ENCODE data around the gene PRR22.
A peak's percentile ranks its signal among the peaks of the same experiment; 100 is the strongest.

Gene PRR22

DNA sequence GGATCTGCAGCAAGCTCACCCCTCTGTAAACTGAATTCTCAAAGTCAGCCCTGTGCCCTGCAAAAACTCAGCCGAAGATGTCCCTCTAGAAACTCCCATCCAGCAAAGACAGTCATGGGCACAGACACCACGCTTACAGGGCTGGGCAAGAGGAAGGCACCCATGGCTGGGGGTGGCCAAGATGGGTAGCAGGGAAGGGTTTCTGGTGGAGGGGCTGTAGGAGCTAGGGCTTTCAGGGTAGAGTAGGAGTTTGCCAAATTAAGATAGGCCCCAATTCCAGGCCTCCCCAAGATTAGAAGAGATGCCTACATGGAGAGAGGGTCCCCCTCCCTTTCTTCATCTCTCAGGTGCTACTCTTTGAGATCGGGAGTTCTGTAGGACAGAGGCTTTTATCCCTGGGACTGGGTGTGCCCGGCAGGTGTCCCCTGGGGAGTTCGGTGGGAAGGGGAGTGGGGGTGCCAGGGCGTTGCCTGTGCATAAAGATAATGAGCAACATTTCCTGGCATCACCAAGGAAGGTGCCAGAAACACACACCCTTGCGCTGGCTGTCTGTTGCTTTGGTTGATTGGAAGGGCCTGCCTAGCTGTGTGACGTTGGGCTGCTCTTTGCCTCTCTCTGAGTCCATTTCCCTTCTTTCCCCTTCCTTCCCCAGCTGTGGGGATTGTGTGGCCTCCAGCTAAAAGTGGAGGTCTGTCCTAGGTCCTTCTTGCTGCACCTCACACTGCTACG lies 29.7 kb upstream of the PRR22 start:
- DNase-seq (ENCODE audit: low read depth): no peak

DNA sequence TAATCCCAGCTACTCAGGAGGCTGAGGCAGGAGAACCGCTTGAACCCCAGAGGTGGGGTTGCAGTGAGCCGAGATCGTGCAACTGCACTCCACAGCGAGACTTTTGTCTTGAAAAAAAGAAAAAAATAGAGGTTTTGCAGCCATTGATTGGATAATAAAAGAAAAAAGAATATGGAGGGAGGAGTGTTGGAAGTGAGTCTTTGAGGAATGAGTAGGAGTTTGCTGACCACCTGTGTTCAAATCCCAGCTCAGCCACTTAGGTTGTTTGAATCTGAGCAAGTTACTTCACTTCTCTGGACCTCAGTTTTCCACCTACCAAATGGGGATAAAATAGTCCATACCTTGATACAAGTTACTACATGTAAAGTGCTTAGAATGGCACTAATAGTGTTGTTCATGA lies 26.6 kb upstream of the PRR22 start:
- no peak for DNase-seq (ENCODE audit: low read depth)

DNA sequence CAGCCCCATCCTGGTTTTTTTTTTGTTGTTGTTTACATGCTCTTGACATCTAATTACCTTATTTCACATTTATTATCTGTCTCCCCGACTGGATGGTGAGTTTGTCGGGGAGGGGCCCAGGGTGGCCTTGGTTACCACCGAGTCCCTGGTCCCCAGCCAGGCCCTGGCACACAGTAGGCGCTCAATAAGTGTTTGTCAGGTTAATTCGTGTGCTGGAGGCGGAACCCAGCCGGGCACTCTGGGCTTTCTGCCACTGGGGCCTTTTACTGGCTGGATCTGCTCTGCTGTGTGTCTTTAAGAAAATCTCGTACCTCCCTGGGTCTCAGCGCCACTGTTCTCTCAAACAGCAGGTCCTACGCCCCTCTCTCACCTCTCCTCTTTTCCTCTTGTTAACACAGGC lies 24.9 kb upstream of the PRR22 start:
- DNase-seq (ENCODE audit: low read depth): no peak

DNA sequence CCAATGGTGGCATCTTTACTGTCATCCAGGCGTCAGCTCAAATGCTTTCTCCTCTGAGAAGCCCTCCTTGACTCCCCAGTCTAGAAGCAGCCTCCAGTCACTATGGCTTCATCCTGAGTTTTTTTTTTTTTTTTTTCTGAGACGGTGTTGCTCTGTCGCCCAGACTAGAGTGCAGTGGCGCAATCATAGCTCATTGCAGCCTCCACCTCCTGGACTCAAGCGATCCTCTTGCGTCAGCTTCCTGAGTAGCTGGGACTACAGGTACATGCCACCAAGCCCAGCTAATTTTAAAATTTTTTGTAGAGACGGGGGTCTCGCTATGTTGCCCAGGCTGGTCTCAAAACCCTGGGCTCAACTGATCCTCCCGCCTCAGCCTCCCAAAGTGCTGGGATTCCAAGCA lies 24.5 kb upstream of the PRR22 start:
- no peak for DNase-seq (ENCODE audit: low read depth)

DNA sequence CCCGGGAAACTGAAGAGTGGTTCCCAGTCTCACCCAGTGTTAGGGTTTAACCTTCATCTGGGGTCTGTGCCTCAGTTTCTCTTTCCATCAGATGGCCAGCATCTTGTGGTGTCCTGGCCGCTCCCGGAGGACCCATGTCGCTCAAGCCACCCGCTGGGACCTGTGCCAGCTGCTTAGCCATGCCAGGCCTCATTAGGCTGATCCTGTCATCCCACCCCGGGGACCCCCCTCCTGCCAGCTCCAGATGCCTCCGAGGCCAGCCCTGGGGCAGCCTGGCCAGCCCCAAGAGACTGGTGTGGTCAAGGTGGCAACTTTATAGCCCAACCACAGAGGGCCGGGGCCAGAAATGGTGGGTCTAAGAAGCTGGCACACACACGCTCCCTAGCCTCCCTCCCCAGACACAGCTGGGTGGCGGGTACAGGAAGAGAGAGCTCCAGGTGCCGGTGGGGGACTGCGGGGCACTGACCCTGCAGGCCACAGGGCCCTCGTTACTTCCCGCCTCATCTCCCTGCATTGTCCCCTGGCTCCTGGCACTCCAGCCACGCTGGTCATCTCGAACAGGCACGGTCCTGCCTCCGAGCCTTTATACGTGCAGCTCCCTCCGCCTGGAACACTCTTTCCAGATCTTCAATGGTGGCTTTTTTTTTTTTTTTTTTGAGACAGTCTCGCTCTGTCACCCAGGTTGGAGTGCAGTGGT lies 23.7 kb upstream of the PRR22 start:
- DNase-seq (ENCODE audit: low read depth): no peak

DNA sequence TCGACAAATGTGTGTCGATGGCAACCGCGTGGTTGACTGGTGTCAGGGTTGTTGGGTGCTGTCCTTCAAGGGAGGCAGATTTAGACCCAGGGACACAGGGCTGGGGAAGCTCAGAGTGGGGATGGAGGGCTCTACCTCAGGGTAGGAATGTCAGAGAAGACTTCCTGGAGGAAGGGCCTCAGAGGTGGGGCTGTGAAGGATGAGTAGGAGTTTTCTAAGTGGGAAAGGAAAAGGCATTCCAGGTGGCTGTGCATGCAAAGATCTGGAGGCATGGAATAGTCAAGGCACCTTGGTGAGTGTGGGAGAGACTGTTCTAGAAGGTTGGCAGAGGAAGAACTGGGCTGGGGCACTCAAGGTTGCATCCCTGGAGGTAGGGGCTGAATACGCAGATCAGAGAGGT lies 22.4 kb upstream of the PRR22 start:
- no peak for DNase-seq (ENCODE audit: low read depth)

DNA sequence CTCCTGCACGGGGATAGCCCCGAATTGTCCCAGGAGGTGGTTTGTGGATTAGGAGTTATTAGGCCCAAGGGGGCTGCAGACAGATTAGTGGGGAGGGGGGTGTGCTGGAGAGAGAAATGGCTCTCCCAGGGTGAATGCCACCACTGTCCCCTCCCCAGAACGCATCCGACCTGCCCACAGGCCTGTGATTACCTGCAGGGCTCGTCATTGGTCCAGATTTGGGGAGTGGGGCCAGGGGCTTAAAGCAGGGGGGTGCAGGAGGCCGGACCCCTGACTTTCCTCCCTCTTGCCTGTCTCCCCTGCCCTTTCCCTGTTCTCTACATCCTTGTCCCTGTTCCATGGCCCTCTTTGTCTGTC lies 21.6 kb upstream of the PRR22 start:
- DNase-seq (ENCODE audit: low read depth): no peak

DNA sequence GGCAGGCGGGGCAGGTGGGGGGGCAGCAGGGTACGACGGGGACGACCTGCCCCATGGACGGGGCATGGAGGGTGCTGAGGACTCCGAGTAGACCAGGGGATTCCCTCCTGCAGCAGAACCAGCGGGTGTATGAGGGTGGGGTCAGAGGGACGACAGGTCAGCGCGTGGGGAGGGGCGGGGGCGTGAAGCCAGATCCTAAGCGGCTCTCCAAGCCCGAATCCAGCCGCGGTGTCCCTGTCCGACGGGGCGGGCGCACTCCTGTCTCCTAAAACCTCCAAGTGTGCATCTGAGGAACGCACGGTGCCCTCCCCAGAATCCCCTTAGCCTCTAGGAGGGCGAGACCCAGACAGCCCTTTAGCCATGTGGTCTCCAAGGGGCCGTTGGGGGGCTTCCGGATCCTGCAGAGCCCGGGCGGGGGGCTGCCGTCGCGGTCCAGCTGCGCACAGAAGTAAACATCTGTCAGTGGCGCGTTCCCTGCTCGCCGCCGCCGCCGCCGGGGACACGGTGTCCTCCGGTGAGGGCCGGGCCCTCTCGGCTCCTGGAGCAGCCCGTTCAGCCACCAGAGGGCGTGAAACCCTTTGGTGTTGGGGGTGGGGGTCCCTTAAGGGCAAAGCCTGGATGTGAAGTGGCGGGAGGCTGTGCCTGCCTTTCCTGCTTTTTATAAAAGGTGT lies 21.1 kb upstream of the PRR22 start:
- DNase-seq (ENCODE audit: low read depth): no peak

DNA sequence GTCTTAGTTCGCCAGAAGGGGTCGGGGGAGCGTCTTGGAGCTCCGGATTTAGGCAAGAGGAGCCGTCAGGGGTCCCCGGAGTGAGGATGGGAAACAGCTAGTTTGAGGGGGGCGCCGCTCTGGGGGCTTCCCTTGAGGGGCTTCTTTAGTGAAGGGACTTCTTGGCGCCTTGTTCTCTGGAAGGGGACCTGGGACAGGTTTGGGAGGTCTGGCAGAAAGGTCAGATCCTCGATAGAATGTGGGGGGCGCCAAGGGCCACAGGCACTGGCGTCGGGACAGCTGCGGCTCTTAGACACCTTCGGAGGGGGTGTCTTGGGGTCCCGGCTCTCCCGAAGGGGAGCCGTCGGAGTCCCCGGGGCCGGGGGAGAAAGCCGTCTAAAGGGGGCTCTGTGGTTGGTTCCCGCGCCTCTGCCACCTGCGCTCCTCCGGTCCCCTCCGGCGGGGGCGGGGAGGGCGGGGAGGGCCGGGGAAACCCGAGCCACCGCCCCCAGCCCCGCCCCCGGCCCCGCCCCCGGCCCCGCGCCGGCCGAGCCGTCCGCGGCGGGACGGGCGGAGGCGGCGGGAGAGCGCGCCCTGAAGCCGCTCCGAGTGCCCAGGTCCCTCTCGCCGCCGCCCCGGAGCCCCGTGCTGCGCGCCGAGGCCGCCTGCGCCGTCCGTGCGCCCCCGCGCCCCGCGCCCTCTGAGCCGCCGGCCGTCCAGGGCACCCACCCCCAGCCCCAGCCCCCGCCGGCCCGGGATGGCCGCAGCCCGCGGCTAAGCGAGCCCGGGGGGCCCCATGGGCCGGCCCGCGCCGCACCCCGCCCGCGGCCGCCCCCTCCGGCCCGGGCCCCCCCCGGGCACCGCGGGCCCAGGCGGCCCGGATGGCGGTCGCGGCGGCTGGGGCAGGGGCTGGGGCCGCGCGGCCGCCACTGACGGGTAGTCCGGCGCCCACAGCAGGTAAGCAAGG lies 20.2 kb upstream of the PRR22 start, which contains the start of gene NRTN:
Gene NRTN, plus strand, starts transcription at position 552 of the 946 bp plus-strand sequence. CDS start 19,099 bp downstream, outside the sequence.
- DNase-seq (ENCODE audit: low read depth): no peak

DNA sequence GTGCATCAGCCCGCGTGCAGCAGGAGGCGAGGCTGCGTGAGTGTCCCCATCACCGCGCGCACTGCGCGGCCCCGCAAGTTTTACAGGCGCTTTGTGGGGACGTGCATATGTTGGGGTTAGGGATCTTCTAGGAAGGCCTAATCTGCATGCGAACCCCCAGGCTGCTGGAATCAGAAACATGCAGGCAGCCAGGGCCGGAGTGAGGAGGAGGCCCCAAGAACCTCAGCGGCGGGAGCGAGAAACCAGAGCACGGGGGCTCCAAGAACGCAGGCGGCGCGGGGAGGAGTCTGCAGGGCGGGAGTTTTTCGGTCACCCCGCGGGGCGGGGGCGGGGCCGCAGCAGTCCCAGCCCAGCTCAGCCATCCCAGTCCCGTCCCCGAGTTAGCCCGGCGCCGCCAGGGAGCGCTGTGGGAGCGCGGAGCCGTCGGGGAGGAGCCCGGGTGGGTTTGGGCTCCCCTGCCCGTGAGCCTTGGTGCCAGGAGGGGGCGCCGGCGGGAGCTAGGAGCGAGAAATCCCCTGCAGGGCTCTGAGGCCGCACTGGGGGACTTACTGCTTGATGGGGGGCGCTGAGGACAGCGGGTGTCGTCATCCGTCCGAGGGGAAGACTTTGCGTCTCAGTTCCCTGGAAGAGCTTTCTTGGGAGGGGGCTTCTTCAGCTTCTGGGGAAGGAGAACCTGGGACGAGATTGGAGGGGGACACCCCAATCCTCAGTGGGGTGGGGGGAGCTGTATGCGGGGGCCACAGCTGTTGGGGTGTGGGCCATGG lies 19.4 kb upstream of the PRR22 start:
- peak; percentile 75 for DNase-seq (ENCODE audit: low read depth)

DNA sequence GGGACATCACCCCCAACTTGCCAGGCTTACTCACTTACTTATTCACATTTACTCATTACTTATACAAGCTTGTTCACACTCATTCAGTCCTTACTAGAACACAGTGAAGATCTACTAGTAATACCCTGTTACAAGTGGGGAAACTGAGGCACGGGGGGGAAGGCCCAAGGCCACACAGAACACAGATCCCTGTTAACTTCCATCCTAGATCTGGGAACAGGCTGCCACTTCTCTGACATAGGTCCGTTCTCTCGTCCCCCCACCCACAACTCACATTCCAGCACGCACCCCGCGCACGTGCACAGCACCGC lies 18.9 kb upstream of the PRR22 start:
- DNase-seq (ENCODE audit: low read depth): no peak

DNA sequence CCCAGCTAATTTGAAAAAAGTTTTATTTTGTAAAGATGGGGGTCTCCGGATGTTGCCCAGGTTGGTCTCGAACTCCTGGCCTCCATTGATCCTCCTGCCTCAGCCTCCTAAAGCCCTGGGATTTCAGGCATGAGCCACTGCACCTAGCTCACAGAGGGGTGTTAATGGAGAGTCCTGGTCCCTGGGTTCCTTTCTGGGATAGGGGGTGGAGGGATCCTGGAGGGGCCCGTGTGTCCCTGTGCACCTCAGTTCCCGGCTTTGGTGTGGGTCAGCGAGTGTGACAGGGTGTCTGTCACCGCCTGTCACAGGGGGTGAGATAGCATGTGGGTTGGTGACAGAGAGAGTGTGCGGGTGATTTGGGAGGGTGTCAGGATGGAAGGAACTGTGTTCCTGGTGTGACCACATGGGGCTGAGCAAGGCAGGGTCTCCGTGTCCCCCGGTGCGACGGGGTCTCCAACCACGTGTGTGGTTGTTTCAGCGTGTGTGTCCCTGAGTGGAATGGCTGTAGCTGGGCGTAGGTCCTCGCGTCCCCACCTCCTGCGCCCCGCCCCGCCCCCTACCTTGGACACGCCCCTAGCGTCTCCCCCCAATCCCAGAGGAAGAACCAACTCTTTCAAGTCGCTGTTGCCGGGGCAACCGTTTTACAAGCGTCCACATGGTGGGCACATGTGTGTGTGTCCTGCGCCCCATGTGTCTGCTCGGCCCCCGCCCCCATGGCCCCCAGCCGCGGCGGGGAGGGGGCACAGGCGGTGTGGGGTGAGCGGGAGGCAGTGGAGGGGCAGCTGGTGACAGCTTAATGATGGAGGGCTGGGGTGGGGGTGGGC lies 17.5 kb upstream of the PRR22 start:
- peak; percentile 21 for DNase-seq (ENCODE audit: low read depth)

DNA sequence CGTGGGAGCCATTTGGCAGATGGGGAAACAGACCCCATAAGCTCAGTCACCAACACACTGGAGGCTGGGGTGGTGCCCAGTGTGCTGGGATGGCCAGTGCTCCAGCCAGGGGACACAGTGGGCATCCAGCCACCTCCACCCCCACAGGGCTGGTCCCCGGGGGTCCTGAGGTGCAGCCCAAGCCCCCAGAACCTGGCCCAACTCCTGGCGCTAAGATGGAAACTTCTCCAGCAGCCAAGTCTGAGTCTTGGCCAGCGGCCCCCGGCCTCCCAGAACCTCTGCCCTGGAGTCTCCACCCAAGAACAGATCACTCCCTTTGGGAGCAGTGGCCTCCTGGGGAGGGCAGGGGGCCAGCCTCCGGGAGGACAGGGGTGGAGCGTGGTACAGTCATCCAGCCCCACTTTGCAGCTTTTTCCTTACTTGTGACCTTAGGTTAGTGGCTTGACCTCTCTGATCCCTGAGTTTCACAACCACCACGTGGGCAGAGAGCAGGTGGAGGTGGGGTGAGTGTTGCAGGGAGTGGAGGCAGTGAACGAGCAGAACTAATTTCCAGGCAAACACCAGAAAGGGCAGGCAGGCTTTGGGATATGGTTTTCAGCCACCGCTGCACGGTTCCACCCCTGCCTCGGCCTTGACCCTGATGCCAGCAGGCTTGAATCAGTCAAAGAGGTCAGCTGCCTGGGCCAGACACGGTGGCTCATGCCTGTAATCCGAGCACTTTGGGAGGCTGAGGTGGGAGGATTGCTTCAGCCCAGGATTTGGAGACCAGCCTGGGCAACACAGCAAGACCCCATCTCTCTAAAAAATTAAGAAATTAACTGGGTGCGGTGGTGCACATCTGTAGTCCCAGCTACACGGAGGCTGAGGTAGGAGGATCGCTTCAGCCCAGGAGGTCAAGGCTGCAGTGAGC lies 16.1 kb upstream of the PRR22 start:
- no peak for DNase-seq (ENCODE audit: low read depth)

DNA sequence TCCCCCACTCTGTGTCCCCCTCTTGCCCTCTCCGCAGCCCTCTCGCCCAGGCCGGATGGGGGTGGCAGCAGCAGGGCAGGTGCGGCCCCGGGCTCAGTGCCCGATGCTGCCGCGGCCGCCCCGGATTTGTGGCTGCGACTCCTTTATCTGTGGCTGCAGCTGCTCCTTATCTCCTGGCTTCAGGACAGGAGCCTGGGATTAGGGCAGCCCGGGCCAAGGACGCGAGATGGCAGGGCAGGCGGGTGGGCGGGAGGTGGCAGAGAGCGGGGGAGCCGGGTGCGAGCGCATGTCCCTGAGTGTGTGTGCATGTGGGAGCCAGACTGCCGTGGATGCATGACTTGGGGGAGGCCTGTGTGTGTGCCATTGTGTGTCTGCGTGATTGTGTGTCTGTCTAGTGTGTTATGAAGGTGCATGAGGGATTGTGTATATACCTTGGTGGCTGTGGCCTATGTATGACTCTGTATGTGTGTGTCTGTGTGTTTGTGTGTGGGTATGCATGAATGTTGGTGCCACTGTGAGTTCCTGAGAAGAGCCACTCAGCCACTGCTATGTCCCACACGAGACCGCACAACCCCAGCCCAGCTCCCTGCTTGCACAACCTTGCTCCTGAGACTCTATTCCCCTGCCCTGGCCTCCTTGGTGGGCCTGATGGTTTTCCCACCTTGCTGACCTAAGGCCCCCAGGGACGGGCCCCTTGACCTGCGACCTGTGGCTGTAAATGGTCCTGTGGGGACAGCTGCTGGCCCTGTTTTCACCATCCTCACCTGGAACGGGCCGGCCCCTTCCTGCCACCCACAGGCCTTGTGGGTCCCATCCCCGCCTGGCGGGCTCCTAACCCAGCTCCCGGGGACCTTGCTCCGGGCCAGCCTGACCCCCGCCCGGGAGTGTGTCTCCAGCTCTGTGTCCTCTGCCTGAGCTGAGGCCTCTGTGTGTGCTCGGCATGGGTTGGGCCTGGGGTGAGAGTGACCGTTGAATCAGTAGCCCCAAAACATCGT lies 15.0 kb upstream of the PRR22 start:
- DNase-seq (ENCODE audit: low read depth): no peak

DNA sequence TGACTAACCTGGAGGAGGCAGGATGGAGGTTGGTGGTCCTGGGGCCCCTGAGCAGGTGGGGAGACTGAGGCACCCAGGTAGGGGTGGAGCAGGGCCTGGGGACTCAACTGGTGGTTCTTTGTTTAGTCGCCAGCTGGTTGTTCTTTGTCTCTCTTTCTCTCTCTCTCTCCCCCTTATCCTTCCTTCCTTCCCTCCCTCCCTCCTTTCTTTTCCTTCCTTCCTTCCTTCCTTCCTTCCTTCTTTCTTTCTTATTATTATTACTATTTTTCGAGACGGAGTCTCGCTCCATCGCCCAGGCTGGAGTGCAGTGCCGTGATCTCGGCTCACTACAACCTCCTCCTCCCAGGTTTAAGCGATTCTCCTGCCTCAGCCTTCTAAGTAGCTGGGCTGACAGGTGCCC lies 13.7 kb upstream of the PRR22 start:
- DNase-seq (ENCODE audit: low read depth): no peak

DNA sequence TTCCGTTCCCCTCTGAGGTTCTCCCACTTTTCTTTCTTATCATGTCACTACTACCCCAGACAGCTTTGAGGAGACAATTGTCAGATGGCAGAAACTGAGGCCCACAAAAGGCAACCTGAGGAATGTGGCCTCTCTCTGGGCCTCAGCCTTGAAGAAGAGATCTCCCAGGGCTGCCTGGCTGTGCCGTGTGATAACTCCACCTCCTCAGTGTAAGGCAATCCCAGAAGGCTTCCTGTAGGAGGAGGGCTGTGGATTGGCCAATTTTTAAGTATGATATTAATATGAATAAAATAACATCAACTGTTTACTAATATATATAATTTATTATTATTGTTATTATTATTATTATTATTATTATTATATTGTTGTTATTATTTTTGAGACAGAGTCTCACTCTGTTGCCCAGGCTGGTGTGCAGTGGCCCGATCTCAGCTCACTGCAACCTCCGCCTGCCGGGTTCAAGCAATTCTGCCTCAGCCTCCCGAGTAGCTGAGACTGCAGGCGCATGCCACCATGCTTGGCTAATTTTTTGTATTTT lies 10.9 kb upstream of the PRR22 start:
- no peak for DNase-seq (ENCODE audit: low read depth)

DNA sequence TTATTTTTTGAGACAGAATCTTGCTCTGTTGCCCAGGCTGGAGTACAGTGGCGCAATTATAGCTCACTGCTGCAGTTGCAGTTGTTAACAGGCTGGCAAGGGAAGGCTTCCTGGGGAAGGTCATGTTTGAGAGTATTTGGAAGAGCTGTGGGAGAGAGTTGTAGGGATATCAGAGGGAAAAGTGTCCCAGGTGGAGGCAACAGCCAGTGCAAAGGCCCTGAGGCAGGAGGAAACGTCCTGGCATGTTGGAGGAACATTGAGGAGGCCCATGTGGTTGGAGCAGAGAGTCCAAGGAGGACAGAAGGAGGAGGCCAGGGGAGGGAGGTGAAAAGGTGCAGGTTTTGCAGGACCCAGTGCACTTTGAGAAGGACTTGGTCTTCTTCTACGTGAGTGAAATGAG lies 8.6 kb upstream of the PRR22 start:
- DNase-seq (ENCODE audit: low read depth): no peak

DNA sequence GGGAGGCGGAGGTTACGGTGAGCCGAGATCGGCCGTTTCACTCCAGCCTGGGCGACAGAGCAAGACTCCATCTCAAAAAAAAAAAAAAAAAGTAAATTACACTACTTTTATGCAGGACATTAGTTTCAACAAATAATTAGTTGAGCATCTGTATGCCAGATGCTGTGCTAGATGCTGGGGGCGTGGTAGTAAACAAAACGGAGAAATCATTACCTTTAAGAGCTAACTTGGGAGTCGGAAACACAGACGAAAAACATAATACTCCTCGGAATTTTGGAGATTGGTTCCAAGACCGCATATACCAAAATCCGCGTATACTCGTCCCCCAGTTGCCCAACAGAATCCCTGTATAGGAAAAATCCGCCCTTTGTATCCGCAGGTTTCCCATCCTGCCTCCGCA lies 7.7 kb upstream of the PRR22 start:
- no peak for DNase-seq (ENCODE audit: low read depth)

Data from fibroblast of the conjunctiva (primary cell).